HCT116 (cell line): ENCODE measurements around the gene CEACAM6. TPM values are rescaled to one million over a fixed set of nuclear protein-coding genes. Genes with fewer than 3 reads are reported as not detected.

ENCODE experiments used
- ATAC-seq: fragments of 200-7000 bp; cut with Tn5 transposase; 2 replicates; pipeline ENCODE4 v1.9.1; 2020; ENCODE audit warnings: mild to moderate bottlenecking, moderate library complexity
- BruUV-seq: library from RNA; stranded (reverse); fragments of 400-500 nt; replicated peaks from 2 replicates; lab custom pipeline; 2021; lab: Mats Ljungman, UMichigan
- CTCF ChIA-PET: fragments of 300-600 bp; sonication (Branson Sonifier 250); formaldehyde crosslinking; loops from one replicate; lab custom pipeline; 2021; ENCODE audit warnings: antibody characterized with exemption; lab: Charles Lee
- POLR2A ChIA-PET: fragments of 300-600, 350-600 bp; sonication (Branson Sonifier 250); formaldehyde crosslinking; loops from one replicate; lab custom pipeline; 2021; ENCODE audit warnings: antibody characterized with exemption; lab: Charles Lee
- RAD21 ChIA-PET, 2 experiments: fragments of 300-600 bp; sonication (Branson Sonifier 250); formaldehyde crosslinking; loops; one replicate each; lab custom pipeline; 2023; ENCODE audit warnings: low total read pairs in 2 of 2; ENCODE audit not compliant: uncharacterized antibody in 2 of 2, unreplicated experiment in 2 of 2, low non-redundant PET in 1 of 2; lab: Charles Lee
- DNase-seq: peaks from one replicate; pipeline ENCODE4 v3.0.0-alpha.2; 2010; ENCODE audit warnings: low read depth, low spot score
- H2AFZ ChIP-seq: fragments of 200-600 bp; shearing (Covaris generic), sonication (generic); 2 replicates; pipeline ENCODE4 v1.6.1; 2017; ENCODE audit warnings: low read depth, mixed run types, mixed read lengths, antibody characterized with exemption, low read length; ENCODE audit not compliant: poor library complexity, severe bottlenecking
- H3K27ac ChIP-seq: 2 replicates; pipeline ENCODE4 v1.5.1; 2012; ENCODE audit warnings: low read depth, low read length
- H3K27me3 ChIP-seq: fragments of 200-600 bp; sonication (generic); 2 replicates; pipeline ENCODE4 v1.6.1; 2016; ENCODE audit warnings: mixed run types, low read length, mixed read lengths; ENCODE audit not compliant: insufficient read depth
- H3K36me3 ChIP-seq, 2 experiments: fragments of 200-500 bp in 1 of 2; fragments of 200-600 bp in 1 of 2; sonication (Bioruptor generic) in 1 of 2; sonication (generic) in 1 of 2; 2 replicates each; pipeline versions ENCODE4 v1.5.1 to v1.6.1; 2014 to 2016; ENCODE audit warnings: low read length in 2 of 2, inconsistent platforms in 1 of 2, mixed read lengths in 1 of 2, mixed run types in 1 of 2; ENCODE audit not compliant: insufficient read depth in 2 of 2, control insufficient read depth in 1 of 2
- H3K4me1 ChIP-seq, 2 experiments: fragments of 200-600 bp in 1 of 2; sonication (generic) in 1 of 2; 2 replicates each; pipeline versions ENCODE4 v1.5.1 to v1.6.1; 2012 to 2017; ENCODE audit warnings: low read length in 2 of 2, inconsistent platforms in 1 of 2, mild to moderate bottlenecking in 1 of 2, mixed read lengths in 1 of 2, mixed run types in 1 of 2, moderate library complexity in 1 of 2; ENCODE audit not compliant: insufficient read depth in 2 of 2, control insufficient read depth in 1 of 2
- H3K4me2 ChIP-seq: fragments of 200-600 bp; sonication (generic); 2 replicates; pipeline ENCODE4 v1.6.1; 2017; ENCODE audit warnings: mixed run types, low read length, mixed read lengths
- H3K4me3 ChIP-seq, 2 experiments: fragments of 200-600 bp in 1 of 2; sonication (generic) in 1 of 2; replicated peaks in 1 of 2; 2 replicates each; pipeline ENCODE4 v1.5.1; 2011 to 2016; ENCODE audit warnings: low read length in 2 of 2, control low read depth in 1 of 2, low read depth in 1 of 2, mild to moderate bottlenecking in 1 of 2, mixed read lengths in 1 of 2, mixed run types in 1 of 2
- H3K79me2 ChIP-seq: fragments of 200-600 bp; sonication (generic); 2 replicates; pipeline ENCODE4 v1.6.1; 2017; ENCODE audit warnings: mild to moderate bottlenecking, mixed run types, low read length, moderate library complexity, mixed read lengths; ENCODE audit not compliant: insufficient read depth
- H3K9ac ChIP-seq: fragments of 200-600 bp; sonication (generic); 2 replicates; pipeline ENCODE4 v1.6.1; 2016; ENCODE audit warnings: low read length, mixed read lengths
- H3K9me2 ChIP-seq: fragments of 200-600 bp; sonication (generic), shearing (Covaris generic); 2 replicates; pipeline ENCODE4 v1.6.1; 2017; ENCODE audit warnings: mixed run types, mild to moderate bottlenecking, moderate library complexity; ENCODE audit not compliant: insufficient read depth
- H3K9me3 ChIP-seq, 2 experiments: fragments of 200-500 bp in 1 of 2; fragments of 200-600 bp in 1 of 2; sonication (Bioruptor generic) in 1 of 2; sonication (generic) in 1 of 2; 2 replicates each; pipeline ENCODE4 v1.6.1; 2014 to 2017; ENCODE audit warnings: low read length in 2 of 2, mixed read lengths in 2 of 2, inconsistent platforms in 1 of 2, low read depth in 1 of 2, mild to moderate bottlenecking in 1 of 2, mixed run types in 1 of 2, moderate library complexity in 1 of 2; ENCODE audit not compliant: control insufficient read depth in 1 of 2, insufficient read depth in 1 of 2
- H4K20me1 ChIP-seq: fragments of 200-600 bp; sonication (generic), shearing (Covaris generic); 2 replicates; pipeline ENCODE4 v1.6.1; 2017; ENCODE audit warnings: mixed run types, mild to moderate bottlenecking, moderate library complexity; ENCODE audit not compliant: insufficient read depth
- CBX3 ChIP-seq: IDR thresholded peaks from 2 replicates; pipeline ENCODE4 v1.6.1; 2012; ENCODE audit warnings: low read depth
- CEBPB ChIP-seq: IDR thresholded peaks from 2 replicates; pipeline ENCODE4 v1.6.1; 2012; ENCODE audit warnings: low read depth
- ELF1 ChIP-seq: IDR thresholded peaks from 2 replicates; pipeline ENCODE4 v1.6.1; 2012; ENCODE audit warnings: low read depth, borderline replicate concordance
- EZH2 ChIP-seq: fragments of 200-600 bp; sonication (generic); IDR thresholded peaks from 2 replicates; pipeline ENCODE4 v1.6.1; 2017; ENCODE audit warnings: antibody characterized with exemption, mixed run types
- FOSL1 ChIP-seq: IDR thresholded peaks from 2 replicates; pipeline ENCODE4 v1.6.1; 2012; ENCODE audit warnings: low read depth
- JUND ChIP-seq: IDR thresholded peaks from 2 replicates; pipeline ENCODE4 v1.6.1; 2012
- MAX ChIP-seq: IDR thresholded peaks from 2 replicates; pipeline ENCODE4 v1.6.1; 2012
- POLR2A ChIP-seq: IDR thresholded peaks from 2 replicates; pipeline ENCODE4 v1.7.0; 2011; ENCODE audit warnings: borderline replicate concordance; ENCODE audit not compliant: insufficient read depth, insufficient read length; ENCODE audit errors: extremely low read depth
- RAD21 ChIP-seq: IDR thresholded peaks from 2 replicates; pipeline ENCODE4 v1.6.1; 2012; ENCODE audit warnings: low read depth, mild to moderate bottlenecking
- REST ChIP-seq: IDR thresholded peaks from 2 replicates; pipeline ENCODE4 v1.6.1; 2012; ENCODE audit warnings: low read depth
- SIN3A ChIP-seq: IDR thresholded peaks from 2 replicates; pipeline ENCODE4 v1.6.1; 2012; ENCODE audit warnings: low read depth
- SP1 ChIP-seq: IDR thresholded peaks from 2 replicates; pipeline ENCODE4 v1.6.1; 2012; ENCODE audit warnings: low read depth
- SRF ChIP-seq: IDR thresholded peaks from 2 replicates; pipeline ENCODE4 v1.6.1; 2012; ENCODE audit warnings: low read depth
- TCF7L2 ChIP-seq: IDR thresholded peaks from 2 replicates; pipeline ENCODE4 v1.7.0; 2011; ENCODE audit warnings: borderline replicate concordance, inconsistent platforms; ENCODE audit not compliant: insufficient read depth, insufficient read length; ENCODE audit errors: extremely low read depth
- YY1 ChIP-seq: IDR thresholded peaks from 2 replicates; pipeline ENCODE4 v1.6.1; 2011; ENCODE audit warnings: low read length, low read depth, moderate library complexity, mild to moderate bottlenecking; ENCODE audit not compliant: insufficient replicate concordance; ENCODE audit errors: extremely low read depth
- ZNF274 ChIP-seq: fragments of 200-500 bp; sonication (Bioruptor generic); IDR thresholded peaks from 2 replicates; pipeline ENCODE4 v1.6.1; 2014; ENCODE audit warnings: mild to moderate bottlenecking, low read depth, low read length, inconsistent platforms
- intact Hi-C: fragments of 100-400 bp; cut with micrococcal nuclease; formaldehyde crosslinking; loops from 2 replicates; pipeline ENCODE4 v1.10.0; 2022
- total RNA-seq: library from RNA; stranded (reverse); gene quantifications from one replicate; pipeline ENCODE4 v1.2.1, GENCODE V29; 2021; ENCODE audit not compliant: unreplicated experiment
- TF ChIP-seq, protein P1 (sequence below): IDR thresholded peaks from 2 replicates; pipeline ENCODE4 v1.6.1; 2012
- TF ChIP-seq, protein P2 (sequence below), 3 experiments: fragments of 200-600 bp in 1 of 3; sonication (generic) in 1 of 3; IDR thresholded peaks in 2 of 3; conservative IDR thresholded peaks in 1 of 3; 2 replicates each; pipeline ENCODE4 v1.5.1; 2012 to 2017; ENCODE audit warnings: low read depth in 2 of 3, low read length in 2 of 3, antibody characterized with exemption in 1 of 3, borderline replicate concordance in 1 of 3, control low read depth in 1 of 3, mild to moderate bottlenecking in 1 of 3, mixed read lengths in 1 of 3, mixed run types in 1 of 3, moderate library complexity in 1 of 3; ENCODE audit not compliant: insufficient read depth in 1 of 3
- TF ChIP-seq, protein P3 (sequence below): IDR thresholded peaks from 2 replicates; pipeline ENCODE4 v1.6.1; 2011; ENCODE audit warnings: mild to moderate bottlenecking, low read length, moderate library complexity; ENCODE audit not compliant: insufficient replicate concordance; ENCODE audit errors: extremely low read depth

The CEACAM6 gene
- total RNA-seq, 1 experiment from 2014 or later = 0.59 TPM

- Histone ChIP-seq H3K9me2 (no peaks in the 10 kb centered on the region), H3K4me2 (no peak overlapping the region), H3K27me3 (peaks cover 52% of the 10 kb centered on the region), H3K4me1 (0 out of 4 replicates have a peak, but pooled peaks cover 0 to 4% of the 10 kb centered on the region in 2 experiments), H3K4me3 (no peak overlapping the region), H2AFZ (no peak overlapping the region), H3K9ac (no peak overlapping the region), H3K36me3 (no peaks in the 10 kb centered on the region), H3K79me2 (no peaks in the 10 kb centered on the region), H4K20me1 (no peaks in the 10 kb centered on the region), H3K9me3 (no peaks in the 10 kb centered on the region), H3K27ac (no peak overlapping the region)
- CTCF ChIA-PET = no interaction called here
- no TSS peak for BruUV-seq
- DNase-seq (no peak), ATAC-seq (no peak)
- intact Hi-C loops = no loop called here
- RAD21 ChIA-PET = no interaction called here
- POLR2A ChIA-PET = interaction anchor here (1.4 kb wide), 1 partner anchor 10 kb away, joined by 3 read pairs; no protein-coding TSS in a partner anchor
- no peak for TF ChIP-seq CEBPB
- no peak for TF ChIP-seq MAX
- TF ChIP-seq SIN3A = no peak
- no peak for TF ChIP-seq TCF7L2
- no peak for TF ChIP-seq JUND
- no peak for TF ChIP-seq ZNF274
- no peak for TF ChIP-seq POLR2A
- TF ChIP-seq SRF = no peak
- no peak for TF ChIP-seq REST
- TF ChIP-seq YY1 = no peak
- no peak for TF ChIP-seq FOSL1
- TF ChIP-seq CBX3 = no peak
- TF ChIP-seq ELF1 = no peak
- TF ChIP-seq, protein P1, sequence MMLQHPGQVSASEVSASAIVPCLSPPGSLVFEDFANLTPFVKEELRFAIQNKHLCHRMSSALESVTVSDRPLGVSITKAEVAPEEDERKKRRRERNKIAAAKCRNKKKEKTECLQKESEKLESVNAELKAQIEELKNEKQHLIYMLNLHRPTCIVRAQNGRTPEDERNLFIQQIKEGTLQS = no peak
- no peak for TF ChIP-seq RAD21
- TF ChIP-seq, protein P2, sequence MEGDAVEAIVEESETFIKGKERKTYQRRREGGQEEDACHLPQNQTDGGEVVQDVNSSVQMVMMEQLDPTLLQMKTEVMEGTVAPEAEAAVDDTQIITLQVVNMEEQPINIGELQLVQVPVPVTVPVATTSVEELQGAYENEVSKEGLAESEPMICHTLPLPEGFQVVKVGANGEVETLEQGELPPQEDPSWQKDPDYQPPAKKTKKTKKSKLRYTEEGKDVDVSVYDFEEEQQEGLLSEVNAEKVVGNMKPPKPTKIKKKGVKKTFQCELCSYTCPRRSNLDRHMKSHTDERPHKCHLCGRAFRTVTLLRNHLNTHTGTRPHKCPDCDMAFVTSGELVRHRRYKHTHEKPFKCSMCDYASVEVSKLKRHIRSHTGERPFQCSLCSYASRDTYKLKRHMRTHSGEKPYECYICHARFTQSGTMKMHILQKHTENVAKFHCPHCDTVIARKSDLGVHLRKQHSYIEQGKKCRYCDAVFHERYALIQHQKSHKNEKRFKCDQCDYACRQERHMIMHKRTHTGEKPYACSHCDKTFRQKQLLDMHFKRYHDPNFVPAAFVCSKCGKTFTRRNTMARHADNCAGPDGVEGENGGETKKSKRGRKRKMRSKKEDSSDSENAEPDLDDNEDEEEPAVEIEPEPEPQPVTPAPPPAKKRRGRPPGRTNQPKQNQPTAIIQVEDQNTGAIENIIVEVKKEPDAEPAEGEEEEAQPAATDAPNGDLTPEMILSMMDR (IDR thresholded peaks at IDR 0.05 in 2 of 3, conservative IDR thresholded peaks at IDR 0.05 in 1 of 3; ENCODE audit: borderline replicate concordance in 1 of 3, insufficient read depth in 1 of 3, low read depth in 2 of 3, low read length in 2 of 3) = no peak
- TF ChIP-seq EZH2 = no peak
- TF ChIP-seq, protein P3, sequence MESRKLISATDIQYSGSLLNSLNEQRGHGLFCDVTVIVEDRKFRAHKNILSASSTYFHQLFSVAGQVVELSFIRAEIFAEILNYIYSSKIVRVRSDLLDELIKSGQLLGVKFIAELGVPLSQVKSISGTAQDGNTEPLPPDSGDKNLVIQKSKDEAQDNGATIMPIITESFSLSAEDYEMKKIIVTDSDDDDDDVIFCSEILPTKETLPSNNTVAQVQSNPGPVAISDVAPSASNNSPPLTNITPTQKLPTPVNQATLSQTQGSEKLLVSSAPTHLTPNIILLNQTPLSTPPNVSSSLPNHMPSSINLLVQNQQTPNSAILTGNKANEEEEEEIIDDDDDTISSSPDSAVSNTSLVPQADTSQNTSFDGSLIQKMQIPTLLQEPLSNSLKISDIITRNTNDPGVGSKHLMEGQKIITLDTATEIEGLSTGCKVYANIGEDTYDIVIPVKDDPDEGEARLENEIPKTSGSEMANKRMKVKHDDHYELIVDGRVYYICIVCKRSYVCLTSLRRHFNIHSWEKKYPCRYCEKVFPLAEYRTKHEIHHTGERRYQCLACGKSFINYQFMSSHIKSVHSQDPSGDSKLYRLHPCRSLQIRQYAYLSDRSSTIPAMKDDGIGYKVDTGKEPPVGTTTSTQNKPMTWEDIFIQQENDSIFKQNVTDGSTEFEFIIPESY = no peak
- no peak for TF ChIP-seq SP1
These were observed 43.7 kb upstream of the CEACAM6 start for GRCh38 chr19:41711376-41712261.
